GM19035 (cell line): ENCODE data around the gene CFAP157.
A peak's percentile ranks its signal among the peaks of the same experiment; 100 is the strongest.

Experiments
- ATAC-seq: cut with Tn5 transposase; IDR thresholded peaks from one replicate; pipeline ENCODE4 v1.9.1; 2021; ENCODE audit not compliant: unreplicated experiment

The CFAP157 gene

DNA sequence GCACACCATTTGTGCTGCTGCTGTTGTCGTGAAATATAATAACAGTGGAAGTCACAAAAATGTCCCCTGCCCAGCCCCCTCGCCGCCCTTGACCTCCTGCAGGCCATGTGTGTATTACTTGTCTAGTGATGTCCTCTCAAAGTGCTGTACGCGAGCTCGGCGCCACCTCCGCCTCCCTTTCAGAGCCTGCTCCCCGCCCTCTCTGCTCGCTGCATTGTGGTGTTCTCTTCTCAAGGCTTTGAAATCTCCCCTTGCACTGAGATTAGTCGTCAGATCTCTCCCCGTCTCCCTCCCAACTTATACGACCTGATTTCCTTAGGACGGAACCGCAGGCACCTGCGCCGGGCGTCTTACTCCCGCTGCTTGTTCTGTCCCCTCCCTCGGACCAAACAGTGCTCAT lies 14.7 kb upstream of the CFAP157 start:
- no peak for ATAC-seq

DNA sequence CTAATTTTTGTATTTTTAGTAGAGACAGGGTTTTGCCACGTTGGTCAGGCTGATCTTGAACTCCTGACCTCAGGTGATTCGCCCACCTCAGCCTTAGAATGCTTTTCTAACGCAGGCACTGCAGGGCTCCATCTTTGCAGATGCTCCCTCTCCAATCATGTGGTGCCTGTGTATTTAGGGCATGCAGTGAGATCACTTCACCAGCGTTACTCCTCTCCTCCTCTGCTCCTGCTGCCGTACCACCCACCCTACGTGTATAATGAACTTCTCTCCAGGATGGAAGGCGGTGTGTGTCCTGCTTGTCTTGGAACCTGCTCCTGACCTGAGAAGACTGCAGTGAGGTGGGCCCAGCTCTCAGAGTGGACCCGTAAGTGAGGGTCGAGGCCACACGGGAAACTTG lies 13.6 kb upstream of the CFAP157 start:
- no peak for ATAC-seq

DNA sequence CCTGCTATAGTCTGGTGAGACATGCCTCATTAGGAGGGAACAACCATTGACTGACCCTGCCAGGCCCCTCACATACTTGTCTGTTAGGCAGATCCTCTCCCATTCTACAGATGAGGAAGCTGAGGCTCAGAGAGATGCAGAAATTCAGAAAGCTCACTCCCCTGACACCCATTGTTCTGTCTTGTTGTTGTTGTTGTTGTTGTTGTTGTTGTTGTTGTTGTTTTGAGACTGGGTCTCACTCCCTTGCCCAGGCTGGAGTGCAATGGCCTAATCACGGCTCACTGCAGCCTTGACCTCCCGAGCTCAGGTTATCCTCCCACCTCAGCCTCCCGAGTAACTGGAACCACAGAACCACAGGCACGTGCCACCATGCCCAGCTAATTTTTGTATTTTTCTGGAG lies 13.1 kb upstream of the CFAP157 start:
- no peak for ATAC-seq

DNA sequence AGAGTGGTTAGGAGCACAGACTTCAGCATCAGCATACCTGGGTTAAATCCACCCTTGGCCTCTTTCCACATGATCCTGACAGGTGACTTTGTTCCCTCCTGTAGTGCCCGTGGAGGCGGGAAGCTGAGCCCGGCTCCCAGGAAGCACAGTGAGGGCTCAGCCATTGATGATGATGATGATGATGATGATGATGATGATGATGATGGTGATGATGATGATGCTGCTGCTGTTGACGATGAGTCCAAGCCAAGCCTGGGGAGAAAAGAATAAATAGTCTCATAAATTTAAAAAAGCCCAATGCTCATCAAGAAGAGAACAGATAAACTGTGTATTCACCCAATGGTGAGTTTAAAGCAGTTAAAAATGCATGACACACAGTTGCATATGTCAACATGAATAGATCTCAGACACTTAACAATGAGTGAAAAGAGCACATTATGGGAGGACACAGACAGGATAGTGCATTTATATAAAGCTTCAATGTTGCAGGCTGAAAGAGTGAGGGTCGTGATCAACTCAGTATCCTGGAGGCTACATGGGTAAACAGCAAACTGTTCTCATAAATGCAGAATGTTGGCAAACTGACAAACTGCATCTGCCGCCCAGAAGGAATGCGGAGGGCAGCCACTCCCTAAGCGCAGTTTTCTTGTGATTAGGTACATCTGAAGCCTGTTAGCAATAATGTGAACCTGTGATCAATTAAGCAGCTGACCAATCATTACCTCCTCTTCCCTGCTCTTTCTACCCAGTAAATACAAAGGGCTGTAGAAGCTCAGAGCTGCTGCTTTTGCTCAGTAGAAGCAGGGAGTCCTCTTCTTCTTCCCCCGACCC lies 11.7 kb upstream of the CFAP157 start:
- ATAC-seq: no peak

DNA sequence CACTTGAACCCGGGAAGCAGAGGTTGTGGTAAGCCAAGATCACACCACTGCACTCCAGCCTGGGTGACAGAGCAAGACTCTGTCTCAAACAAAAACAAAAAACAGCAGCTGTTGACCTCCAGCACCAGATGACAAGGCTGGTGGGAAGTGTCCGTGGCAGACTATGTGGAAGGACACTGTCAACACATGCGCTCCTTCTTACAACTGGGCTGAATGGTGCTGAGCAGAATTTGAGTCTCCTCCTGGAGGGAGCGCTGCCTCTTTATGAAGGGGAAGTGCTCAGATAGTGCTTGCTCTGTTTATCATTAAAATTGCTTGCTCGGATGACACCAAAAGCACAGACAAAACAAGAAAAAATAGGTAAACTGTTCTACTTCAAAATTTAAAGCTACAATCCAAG lies 9.2 kb upstream of the CFAP157 start:
- ATAC-seq: no peak

DNA sequence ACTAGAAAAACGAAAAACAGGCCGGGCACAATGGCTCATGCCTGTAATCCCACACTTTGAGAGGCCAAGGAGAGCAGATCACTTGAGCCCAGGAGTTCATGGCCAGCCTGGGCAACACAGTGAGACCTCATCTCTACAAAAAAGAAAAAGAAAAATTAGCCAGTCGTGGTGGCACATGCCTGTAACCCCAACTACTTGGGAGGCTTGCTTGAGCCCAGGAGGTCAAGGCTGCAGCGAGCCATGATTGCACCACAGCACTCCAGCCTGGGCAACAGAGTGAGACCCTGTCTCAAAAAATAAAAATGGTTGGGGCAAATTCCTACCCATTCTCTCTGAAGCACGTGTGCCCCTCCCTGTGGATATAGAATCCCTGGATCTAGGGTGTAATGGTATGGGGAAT lies 8.4 kb upstream of the CFAP157 start:
- no peak for ATAC-seq

DNA sequence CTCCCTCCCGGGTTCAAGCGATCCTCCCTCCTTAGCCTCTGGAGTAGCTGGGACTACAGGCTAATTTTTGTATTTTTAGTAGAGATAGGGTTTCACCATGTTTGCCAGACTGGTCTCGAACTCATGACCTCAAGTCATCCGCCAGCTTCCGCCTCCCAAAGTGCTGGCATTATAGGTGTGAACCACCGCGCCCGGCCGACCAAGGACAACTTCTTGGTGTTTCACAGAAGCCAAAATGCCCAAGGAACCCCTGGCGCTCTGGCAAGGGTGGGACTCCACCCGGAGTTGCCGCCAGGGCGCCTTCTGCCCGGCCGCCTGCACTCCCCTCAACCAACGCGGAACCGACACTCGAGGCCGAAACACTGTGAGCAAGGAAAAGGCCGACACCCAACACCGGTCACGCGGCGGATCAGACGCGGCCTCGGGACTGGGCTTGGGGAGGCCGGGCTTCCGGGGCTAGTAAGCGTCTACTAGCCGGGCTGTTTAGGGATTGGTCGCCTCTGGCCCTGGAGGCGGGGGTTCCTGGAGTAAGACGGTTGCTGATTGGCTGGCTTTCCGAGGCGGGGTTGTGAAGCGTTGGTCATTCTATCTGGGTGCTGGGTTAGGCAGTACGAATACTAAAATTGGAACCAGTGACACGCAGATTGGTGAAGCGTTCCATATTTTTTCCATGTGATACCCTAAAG lies 7.7 kb upstream of the CFAP157 start:
- ATAC-seq: peak; percentile 80

DNA sequence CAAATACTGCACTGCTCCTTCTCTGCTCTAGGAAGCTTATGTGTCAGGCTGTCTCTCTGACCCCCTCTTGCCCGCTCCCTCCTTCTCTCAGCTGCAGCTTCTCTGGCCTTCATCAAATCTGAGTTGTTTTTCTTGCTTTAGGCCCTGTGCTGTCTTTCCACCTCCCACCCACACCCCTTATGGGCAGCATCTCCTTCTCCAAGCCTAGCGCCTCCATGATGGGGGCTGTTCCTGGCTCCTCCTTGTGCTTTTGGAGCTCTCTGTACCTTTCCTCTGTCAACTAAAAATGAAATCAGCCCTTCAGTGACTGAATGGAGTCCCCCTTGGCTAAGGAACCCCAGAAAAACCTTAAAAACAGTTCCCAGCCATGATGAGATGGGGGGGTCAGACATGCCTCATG lies 6.6 kb upstream of the CFAP157 start:
- no peak for ATAC-seq

DNA sequence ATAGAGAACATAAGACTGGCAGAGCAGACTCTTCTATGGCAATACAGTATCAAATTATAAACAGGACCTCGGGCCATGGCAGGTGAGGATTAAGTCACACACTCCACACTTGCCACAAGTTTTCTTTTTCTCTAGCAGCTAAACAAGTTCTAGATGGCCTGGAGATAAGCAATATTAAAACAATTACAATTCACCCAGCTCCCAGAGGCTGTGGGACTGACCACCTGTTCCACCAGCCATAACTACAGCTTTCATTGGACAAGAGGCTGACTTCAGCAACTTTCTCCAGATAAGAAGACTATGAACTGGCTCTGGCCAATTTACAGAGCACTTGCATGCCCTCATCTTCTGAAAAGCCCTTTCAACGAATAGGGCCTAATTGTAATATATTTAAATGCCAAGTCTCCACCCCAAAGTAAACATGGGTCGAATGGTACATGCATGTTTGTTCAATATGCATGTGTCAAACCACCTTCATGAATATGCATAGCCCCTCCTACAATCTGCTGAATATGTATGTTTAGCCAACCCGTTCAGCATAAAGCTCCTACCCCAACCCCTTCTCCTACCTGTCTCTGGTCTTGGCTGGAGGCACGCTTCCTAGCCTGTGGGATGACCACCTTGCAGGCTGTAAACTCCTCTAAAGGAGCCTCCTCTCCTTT lies 6.1 kb upstream of the CFAP157 start:
- no peak for ATAC-seq

DNA sequence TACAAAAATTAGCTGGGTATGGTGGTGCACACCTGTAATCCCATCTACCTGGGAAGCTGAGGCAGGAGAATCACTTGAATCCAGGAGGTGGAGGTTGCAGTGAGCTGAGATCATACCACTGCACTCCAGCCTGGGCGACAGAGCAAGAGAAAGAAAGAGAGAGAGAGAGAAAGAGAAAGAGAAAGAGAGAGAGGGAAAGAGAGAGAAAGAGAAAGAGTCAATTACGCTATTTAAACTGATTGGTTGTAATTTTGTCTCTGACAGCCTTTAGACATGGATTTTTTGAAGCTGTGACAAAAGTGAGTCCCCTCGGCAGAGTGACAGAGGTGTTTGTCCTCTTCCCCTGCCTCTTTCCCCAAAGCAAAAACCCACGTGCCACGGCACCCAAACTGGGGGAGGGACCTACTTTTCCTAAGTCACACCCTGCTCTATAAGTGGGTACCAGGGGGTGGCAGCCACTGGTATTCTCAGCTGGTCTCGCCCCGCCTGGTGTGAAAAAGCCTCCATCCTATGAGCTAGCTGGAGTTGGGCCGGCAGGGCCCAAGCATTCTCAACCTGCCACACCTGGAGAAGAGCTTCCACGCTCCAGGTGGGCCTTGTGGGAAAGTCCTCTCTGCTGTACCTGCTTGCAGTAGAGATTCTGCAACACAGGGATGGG lies 3.4 kb upstream of the CFAP157 start:
- no peak for ATAC-seq

DNA sequence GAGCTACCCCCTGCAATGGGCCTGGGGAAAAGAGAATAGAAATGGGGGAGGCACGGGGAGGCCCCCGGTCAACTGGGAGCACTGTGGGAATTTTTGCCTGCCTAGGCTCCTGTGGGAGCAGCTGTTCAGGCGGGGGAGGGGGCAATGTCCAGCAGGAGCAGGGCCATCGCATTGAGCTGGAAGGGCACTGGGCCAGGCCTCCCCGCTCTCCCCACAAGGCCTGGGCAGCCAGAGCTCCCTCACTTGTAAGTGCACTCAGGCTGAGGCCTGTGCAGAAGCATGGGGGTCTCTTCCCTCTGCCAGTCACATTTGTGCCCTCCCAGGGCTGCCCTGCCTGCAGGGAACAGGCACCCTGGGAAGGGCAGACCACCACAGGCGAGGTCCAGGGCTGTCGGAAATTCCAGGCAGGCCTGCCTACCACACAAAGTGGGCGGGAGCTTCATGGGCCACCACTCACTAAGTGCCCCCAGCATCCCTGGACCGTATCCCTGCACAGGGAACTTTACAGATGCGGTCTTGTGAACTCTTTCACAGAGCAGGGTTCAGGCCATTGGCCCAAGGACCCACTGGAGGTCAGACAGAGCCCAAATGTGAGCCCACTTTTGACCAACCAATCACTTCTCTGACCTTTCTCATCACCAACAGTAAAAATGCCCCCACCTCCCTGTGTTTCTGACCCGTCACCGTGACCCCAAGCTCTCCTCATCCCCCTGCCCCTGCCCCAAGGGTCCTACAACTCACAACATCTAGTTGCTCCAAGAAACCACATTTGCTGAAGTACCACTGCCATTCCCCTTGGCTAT lies 1.0 kb upstream of the CFAP157 start:
- ATAC-seq: no peak

DNA sequence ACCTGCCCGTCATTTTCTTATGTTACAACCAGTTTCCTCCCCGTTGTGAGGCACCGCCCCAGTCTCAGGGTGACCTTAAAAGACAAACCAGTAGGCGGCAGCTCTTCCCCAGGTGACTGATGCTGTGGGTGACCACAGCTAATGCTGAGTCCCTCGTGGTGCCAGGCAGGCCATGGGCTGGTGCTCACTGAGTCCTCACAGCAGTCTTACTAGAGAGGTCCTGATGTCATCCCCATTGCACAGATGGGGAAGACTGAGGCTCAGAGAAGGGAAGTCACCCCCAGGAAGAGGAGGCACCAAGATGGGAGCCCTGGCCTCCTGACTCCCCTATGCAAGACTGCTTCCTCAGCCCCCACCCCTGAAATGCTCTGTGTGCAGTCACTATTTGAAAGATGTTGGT lies 978 bp downstream of the CFAP157 start:
- no peak for ATAC-seq

DNA sequence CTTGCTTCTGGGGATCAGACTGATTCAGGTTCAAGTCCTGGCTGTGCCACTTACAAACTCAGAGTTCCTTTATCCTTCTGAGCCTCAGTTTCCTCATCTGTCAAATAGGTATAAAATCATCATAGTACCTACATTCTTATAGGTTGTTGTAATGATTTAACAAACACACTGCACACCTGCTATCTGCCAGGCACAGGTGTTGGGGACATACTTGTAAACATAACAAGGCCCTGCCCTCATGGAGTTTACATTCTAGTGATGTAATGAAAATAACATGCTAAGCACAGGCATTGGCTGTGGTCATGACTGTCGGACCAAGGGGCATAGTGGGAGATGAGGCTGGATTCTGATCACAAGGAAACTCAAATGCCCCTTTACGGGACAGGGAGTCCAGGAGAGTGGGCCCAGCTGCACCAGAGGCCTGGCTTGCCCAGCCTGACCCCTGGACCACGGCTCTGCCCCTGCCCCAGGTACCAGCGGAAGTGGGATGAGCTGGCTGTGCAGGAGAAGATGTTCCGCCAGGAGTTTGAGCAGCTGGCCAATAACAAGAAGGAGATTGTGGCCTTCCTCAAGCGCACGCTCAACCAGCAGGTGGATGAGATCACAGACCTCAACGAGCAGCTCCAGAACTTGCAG lies 2.3 kb downstream of the CFAP157 start:
- no peak for ATAC-seq

DNA sequence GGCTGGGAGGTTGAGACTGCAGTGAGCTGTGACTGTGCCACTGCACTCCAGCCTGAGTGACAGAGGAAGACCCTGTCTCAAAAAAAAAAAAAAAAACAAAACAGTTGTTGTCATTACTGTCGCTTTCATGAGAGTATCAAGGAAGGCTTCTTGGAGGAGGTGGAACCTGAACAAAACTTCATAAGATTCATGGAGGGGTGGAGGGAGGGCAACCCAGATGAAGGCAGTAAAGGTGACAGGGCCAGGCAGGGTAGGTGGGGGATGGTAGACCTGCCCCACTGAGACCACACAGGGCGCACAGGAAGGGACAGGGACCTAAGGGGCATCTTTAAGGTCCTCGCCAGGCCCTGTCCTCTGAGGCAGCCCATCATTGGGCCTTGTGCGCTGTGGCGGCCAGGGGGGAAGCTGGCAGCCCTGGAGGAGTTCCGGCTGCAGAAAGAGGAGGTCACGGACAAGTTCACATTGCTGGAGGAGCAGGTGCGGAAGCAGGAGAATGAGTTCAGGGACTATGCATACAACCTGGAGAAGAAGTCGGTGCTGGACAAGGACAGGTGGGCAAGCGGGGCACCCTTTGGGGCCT lies 3.5 kb downstream of the CFAP157 start:
- ATAC-seq: no peak

DNA sequence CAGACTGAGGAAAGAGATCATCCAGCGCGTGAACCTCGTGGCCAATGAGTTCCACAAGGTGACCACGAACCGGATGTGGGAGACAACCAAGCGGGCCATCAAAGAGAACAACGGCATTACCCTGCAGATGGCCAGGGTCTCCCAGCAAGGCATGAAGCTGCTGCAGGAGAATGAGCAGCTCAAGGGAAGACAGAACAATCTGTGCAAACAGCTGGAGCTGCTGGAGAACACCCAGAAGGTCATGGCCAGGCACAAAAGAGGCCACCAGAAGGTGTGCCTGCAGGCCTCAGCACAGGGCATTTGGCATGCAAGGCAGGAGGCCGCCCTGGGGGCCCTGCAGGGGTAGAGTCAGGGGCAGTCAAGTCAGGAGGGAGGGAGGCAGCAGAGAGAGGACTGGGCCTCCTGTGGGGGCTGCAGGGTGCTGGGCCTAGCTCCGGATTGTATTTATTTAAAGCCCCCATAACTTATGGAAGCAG lies 4.5 kb downstream of the CFAP157 start:
- no peak for ATAC-seq

DNA sequence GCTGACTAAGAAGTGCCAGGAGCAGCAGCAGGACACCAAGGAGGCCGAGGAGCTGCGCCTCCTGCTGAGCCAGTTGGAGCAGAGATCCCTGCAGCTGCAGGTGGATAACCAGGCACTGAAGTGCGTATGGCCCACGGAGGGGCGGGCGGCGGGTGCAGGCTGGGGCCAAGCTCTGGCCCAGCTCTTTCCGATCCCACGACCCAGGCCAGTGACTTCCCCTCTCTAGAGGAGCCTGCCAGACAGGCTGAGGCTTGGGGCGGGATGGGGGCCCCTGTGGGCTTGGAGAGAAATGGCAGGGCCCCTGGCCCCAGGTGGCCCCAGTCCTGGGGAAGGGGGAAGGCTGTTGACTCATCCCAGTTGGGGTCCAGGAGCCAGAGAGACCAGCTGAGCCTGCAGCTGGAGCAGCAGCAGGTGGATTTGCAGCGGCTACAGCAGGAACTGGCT lies 5.1 kb downstream of the CFAP157 start:
- ATAC-seq: no peak

DNA sequence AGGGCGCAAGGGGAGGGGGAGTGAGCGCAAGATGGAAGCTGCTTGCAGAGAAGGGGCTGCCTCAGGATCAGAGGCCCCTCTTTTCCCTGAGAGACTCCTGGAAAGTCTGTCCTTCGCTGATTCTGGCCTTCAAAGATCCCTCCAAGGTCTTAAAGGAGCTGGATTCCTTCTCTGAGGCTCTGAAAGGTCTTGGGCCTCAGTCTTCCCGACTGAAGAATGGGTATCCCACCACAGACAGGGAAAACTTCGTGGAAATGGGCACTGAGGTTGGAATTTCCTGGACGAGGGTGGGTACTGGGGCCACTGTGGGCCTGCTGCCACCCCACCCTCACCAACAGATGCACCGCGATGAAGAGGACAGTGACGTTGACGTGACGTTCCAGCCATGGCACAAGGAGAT lies 5.6 kb downstream of the CFAP157 start:
- ATAC-seq: no peak

DNA sequence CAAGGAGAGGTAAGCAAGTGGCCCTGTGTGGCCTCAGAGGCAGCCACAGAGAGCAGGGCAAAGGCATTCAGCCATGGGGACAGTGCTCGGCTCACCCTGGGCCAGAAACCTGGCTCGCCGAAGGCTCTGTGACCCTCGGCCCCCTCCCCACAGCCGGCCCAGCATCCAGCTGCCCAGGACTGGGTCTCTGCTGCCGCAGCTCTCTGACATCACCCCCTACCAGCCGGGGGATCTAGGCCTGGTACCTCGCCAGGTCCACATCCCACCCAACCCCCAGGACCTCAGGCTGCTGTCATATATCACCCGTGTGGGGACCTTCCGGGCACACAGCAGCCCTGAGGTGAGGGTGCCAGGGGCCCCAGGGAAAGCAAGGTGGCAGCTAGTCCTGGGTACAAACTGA lies 6.1 kb downstream of the CFAP157 start:
- ATAC-seq: no peak

DNA sequence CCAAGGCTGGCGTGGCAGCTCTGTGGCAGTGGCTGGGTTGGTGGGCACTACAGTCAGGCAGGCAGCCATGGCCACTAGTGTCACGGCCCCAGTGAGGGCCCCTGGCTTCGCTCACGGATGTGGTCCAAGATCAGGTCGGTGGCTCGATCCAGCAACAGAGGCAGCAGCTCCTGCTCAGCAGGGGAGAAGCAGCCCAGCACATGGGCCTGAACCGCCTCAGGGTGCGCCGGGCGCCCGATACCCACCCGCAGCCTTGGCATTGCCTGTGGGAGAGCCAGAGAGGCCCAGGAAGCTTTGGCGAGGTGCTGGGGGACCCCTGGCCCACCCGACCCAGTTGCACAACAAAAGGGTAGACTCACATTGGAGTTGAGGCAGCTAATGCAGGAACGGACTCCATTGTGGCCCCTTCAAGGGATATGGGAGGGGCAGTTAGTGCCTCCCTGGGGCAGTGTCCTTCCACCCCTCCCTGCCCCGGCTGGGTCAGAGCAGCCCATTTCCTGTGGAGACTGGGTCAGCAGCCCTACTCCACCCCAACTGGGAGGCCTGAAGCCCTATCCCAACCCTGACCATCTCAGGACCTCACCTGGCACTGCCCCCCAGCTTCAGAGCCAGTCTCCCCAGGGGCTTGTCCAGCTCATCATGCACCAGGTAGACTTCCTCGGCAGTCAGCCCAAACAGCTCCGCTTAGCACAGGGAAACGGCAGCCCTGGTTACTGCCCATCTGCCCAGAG lies 7.4 kb downstream of the CFAP157 start:
- ATAC-seq: no peak
